ENCODE data around the gene ADAM19.
A peak's percentile ranks its signal among the peaks of the same experiment; 100 is the strongest.

Gene ADAM19

DNA sequence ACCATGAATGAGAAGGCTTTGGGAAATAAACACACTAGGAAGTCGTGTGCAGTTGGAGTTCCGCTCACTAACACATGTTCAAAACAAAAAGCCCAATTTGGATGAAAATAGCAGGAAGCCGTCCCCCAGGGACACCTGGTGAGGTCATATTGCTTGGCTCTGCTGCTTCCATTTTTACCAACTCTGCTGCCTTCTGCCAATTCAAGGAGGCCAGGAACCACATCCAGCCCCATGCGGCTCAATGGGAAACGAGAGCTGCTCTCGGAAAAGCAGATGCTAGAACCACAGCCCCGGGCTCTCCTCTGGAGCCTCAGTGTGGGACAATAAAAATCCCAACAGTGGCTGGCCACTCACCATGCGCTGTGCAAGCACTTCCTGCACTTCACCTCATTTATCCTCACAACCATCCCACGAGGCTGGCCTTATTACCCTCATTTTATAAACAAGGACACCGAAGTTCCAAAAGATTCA lies 13.4 kb downstream of the ADAM19 start:
- peak; percentile 17 to 78 for DNase-seq

DNA sequence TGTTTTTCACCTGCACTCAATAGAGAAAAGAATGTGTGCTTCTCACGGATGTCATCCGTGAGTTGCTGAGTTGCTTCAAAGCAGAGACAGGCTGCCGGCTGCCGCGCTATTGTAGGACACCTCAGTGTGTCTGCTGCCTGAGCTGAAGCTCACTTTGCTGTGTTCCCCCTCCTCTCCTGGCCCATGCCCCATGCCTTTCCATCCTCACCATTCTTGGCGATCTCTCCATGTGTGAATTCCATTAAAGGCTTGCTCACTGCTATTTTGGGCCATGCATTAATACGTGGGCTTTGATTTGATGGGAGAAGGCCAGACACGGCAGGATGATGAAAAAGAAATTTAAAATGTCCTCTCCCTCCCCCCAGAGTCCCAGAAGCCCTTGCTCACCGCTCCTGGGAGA lies 14.5 kb downstream of the ADAM19 start:
- no peak for DNase-seq

- DNase-seq, result no peak
Measured at GRCh38 chr5:157559301-157559700, 16.3 kb downstream of the ADAM19 start.

DNA sequence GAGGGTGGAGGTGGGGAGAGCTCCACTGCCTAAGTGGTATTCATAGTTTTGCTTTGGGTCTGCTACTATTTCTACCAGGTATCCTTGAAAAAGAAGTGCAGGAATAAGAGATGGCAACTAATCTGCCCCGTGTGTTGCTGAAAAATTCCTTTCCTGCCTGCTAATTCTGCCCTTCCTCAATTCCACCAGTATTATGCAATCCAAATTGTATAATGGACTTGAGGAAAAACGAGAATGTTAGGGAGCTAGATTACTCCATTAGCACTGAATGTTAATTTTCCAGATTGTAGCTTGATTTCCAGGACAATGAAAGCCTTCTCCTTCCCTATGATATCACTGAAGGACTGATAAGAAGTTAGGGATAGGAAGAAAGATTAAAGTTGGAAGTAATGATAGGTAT lies 16.9 kb downstream of the ADAM19 start:
- no peak for DNase-seq

DNA sequence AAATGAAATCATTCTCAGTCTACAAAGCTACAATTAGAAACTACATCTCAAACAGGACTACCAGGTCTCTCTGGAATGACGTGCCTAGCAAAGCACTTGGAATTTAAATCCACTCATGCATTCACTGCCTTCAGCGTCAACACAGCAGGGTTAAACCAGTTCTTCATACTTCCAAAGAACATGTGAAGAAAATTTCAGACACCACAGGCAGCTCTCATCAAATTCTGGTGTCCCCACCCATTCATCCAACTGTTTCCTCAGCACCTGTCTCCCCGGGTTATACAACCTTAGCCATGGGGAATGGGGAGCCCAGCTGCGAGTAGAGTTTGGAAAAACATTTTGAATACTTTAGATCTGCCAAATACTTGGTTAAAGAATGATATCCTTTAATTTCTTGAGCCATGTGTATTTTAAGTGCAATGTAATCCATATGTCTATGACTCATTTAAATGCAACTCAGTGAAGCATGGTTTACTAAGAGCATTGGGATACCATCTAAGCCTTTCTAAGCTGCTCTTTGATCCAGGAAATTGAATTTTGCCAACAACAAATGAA lies 17.5 kb downstream of the ADAM19 start:
- no peak for DNase-seq

GRCh38 chr5:157556615-157557418 lies 18.8 kb downstream of the ADAM19 start:
- no peak for DNase-seq

- DNase-seq, result no peak
Measured at GRCh38 chr5:157555037-157555640, 20.4 kb downstream of the ADAM19 start.

GRCh38 chr5:157554179-157555036 lies 21.2 kb downstream of the ADAM19 start:
- DNase-seq, result no peak

GRCh38 chr5:157552650-157553049 lies 22.9 kb downstream of the ADAM19 start:
- DNase-seq, result no peak

DNA sequence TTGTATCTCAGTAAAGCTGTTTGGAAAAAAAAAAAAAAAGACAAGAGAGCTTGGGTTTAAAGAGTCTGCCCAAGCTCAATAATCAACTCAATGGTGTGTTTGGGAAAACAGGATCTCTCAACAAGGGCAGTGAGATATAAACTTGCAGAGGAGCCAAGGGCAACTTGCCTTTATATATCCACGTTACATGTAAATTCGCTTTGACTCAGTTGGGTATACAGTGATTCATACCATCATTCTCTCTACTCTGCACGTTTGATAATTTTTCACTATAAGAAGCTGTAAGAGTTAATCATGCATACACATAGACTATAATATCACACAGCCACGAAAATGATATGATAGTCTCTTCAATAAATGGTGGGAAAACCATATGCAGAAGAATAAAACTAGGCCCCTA lies 24.9 kb downstream of the ADAM19 start:
- no peak for DNase-seq

- no peak for DNase-seq
Measured at GRCh38 chr5:157549954-157550549, 25.5 kb downstream of the ADAM19 start.

DNA sequence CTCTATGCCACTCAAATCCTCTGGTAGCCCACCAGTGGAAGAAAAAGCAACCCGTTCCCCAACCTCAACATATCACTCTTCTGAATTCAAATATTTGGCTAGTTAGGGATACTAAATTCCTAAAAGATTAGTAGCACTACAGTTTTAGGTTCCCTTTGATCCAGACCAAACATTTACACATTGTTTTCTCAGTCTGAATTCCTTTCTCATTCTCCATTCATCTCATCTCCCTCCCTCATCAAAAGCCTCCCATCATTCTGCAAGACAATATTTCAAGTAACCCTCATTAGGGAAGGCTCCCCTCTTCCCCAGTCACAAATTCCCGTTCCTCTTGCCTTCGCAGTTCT lies 26.3 kb downstream of the ADAM19 start:
- no peak for DNase-seq

DNA sequence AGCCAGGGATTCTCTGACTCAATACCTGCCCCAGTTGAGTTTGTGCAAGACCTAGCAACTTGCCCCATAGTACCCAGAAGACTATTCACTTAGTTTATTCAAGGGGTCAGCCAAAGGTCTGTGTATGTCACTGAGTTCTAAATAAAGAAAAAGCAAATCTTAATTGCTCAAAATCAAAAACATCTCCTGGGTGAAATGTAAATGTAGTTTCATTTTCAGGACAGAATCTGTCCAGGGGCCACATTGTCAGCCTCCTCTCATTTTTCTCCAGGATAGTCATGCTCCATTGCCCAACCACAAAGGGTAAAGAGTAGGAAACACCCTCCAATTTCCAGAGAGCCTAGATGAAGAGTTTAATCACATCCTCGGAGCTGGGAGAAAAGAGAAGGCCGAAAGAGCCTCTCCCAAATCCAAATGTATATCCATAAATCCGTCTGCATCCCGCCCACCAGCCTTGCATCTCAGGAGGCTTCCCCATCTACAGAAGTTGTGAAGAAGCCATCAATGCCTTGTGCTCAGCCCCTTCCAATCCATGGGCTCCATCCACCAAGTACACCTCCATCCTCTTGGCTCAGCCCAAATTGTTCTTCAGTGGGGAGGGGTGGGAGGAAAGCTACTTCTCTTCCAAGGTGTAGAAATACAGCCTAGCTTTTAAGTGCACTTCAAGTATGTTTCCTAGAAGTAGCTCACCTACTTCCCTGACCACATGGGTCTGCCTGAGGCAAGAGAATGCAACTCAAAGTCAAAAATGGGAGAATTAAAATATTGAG lies 26.9 kb downstream of the ADAM19 start:
- no peak for DNase-seq

GRCh38 chr5:157547941-157548512 lies 27.5 kb downstream of the ADAM19 start:
- DNase-seq, result no peak

- DNase-seq, result no peak
Measured at GRCh38 chr5:157546456-157547100, 29.0 kb downstream of the ADAM19 start.

- no peak for DNase-seq
Measured at GRCh38 chr5:157545610-157546310, 29.8 kb downstream of the ADAM19 start.

DNA sequence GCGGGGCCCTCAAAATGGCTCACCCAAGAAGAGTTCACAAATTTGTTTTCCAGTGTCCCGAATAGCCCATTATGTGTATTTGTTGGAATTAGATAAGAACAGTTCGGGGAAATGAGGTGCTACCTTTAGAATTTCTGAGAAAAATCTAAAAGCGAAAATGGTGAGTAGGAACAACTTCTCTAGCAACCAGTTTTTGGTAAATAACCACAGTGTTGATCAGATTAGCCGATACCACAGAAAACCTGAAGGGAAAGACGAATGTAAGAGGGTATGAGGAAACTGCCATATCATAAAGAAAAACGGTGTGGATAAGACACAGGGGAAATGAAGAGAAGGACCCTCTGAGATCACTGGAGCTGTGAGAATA lies 31.0 kb downstream of the ADAM19 start:
- no peak for DNase-seq

- no peak for DNase-seq
Measured at GRCh38 chr5:157543825-157544622, 31.6 kb downstream of the ADAM19 start.

DNA sequence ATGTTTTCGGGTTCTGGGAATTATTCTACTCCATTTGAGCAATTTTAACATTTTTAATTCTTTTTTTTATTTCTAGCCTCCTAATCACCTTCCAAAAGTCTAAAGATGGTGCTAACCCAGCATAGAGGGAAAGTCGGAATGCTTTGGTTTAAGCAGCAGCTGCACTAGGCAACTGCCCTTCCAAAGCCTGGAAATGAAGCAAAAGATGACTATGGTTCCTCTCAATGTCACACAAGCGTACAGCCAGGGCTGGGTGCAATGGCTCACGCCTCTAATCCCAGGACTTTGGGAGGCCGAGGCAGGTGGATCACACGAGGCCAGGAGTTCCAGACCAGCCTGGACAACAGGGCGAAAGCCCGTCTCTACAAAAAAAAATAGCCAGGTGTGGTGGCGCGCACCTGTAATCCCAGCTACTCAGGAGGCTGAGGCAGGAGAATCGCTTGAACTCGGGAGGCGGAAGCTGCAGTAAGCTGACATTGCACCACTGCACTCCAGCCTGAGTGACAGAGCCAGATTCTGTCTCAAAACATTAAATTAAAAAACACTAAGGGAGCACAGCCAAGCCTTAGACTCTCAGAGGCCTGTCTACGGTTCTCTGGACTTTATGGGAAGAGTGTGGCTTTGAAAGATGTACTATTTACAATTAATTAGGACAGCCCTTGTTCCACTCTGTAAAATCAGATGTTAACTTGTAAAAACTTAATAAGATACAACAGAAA lies 33.1 kb downstream of the ADAM19 start:
- no peak for DNase-seq

Data from cerebellar nuclear complex (tissue), 1 donor.